Adrenal gland (tissue), 5 donors: Measurements from ENCODE around the gene GMPS.

Experiments used
- POLR2A ChIP-seq, 2 donors: fragments of 450-650 bp; IDR thresholded peaks; one replicate each; pipeline ENCODE4 v1.6.1; 2017; ENCODE audit warnings: antibody characterized with exemption in 2 of 2, mild to moderate bottlenecking in 2 of 2, moderate library complexity in 1 of 2
- TF ChIP-seq, protein P1 (sequence below), 6 experiments: fragments of 450-650 bp in 4 of 6; fragments of 200-600 bp in 2 of 6; sonication (generic) in 1 of 6; IDR thresholded peaks; 1 replicate in 5 of 6; 2 replicates in 1 of 6; pipeline versions ENCODE4 v1.5.1 to v1.8.0; 2016 to 2021; ENCODE audit warnings: antibody characterized with exemption in 6 of 6, mild to moderate bottlenecking in 2 of 6, moderate library complexity in 1 of 6
- donor health status: DM: no; HTN: no; CAD: no.

DNA sequence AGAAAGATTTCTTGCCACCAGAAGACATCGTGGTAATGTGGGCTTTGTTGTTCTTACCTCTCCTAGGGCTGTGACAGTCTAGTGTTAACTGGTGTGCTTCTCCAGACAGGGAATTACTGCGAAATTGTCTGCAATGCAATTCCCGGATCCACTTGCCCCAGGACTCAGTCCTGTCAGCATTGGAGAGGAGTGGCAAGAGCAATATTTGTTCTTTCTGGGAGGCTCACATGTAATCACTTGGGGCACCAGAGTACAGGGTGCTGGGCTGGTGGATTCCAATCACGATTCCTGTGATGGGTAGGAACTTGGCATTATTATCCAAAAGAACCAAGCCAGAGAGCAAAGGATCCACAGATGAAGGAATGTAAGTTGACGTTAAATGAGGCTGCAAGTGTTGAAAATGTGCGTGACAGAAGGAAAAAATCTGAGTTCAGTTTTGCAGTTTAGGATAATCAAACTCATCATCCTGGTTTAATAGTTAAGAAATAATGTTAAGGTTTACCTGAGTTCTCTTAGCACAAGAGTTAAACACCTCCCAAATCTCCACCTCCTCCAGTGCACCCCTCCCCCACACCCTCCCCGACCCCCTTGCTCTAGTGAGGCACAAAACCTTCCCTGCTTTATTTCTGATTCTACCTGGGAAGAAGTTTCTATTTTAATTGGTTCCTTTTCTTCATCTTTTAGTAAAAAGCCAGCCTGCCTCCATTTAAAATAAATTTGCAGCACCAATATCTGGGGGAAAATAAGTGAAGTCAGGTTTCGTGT, 79.2 kb downstream of the GMPS start:
- TF ChIP-seq, protein P1, sequence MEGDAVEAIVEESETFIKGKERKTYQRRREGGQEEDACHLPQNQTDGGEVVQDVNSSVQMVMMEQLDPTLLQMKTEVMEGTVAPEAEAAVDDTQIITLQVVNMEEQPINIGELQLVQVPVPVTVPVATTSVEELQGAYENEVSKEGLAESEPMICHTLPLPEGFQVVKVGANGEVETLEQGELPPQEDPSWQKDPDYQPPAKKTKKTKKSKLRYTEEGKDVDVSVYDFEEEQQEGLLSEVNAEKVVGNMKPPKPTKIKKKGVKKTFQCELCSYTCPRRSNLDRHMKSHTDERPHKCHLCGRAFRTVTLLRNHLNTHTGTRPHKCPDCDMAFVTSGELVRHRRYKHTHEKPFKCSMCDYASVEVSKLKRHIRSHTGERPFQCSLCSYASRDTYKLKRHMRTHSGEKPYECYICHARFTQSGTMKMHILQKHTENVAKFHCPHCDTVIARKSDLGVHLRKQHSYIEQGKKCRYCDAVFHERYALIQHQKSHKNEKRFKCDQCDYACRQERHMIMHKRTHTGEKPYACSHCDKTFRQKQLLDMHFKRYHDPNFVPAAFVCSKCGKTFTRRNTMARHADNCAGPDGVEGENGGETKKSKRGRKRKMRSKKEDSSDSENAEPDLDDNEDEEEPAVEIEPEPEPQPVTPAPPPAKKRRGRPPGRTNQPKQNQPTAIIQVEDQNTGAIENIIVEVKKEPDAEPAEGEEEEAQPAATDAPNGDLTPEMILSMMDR (IDR thresholded peaks at IDR 0.05), result no peak
- TF ChIP-seq POLR2A (IDR thresholded peaks at IDR 0.05), result no peak
